Measurements from ENCODE around the gene MITD1. TPM values are rescaled to one million over a fixed set of nuclear protein-coding genes. Genes with fewer than 3 reads are reported as not detected.

Gene MITD1
- total and polyA plus RNA-seq, 2 of the 13 experiments (the other 11 are each of a cell fraction or from before 2014, with no cell fraction given) = 17.8 to 43.7 TPM

DNA sequence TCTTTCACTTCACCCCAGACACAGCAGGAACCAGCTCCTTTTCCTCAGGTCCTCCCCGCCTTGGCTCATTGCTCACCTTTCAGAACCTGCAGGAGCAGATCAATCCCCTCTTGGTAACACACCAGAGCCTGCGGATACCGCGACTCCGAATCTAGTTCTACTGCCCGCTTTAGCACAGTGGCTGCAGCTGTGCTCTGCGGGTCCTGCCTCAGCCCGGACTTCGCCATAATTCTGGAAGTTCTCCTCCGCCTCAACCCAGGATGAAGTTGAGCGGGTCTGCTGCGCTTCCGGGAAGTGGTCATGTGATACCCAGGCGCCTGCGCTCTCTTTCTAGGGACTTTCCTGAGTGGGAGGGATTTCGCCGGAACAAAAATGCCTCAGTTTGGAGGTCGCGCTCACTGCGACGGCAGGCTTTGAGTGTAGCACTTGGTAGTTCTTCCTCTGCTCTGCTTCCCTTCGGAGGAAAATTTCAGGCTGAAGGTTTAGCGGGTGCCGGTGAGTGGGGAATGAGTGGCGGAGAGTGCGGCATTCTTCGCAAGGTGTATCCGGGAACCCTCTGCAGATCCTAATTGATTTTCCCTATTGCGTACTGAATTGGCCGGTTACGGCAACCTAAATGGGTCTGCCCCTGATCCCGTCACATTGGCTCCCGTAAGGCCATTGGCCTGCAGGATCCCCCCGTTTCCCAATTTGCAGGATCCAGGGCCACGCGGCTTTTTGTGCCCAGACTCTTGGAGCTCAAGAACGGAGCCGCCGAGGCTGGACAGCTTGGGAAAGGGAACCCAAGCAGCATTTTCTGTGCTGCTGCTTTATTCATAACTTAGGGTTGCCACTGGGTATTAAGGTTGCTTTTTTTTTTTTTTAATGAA, at the start of gene MITD1, which contains the start of gene MRPL30 (continued):
- TF ChIP-seq HOXA7 (CRISPR knock-in tag; IDR thresholded peaks at IDR 0.05) = no peak
- TF ChIP-seq, protein P1, sequence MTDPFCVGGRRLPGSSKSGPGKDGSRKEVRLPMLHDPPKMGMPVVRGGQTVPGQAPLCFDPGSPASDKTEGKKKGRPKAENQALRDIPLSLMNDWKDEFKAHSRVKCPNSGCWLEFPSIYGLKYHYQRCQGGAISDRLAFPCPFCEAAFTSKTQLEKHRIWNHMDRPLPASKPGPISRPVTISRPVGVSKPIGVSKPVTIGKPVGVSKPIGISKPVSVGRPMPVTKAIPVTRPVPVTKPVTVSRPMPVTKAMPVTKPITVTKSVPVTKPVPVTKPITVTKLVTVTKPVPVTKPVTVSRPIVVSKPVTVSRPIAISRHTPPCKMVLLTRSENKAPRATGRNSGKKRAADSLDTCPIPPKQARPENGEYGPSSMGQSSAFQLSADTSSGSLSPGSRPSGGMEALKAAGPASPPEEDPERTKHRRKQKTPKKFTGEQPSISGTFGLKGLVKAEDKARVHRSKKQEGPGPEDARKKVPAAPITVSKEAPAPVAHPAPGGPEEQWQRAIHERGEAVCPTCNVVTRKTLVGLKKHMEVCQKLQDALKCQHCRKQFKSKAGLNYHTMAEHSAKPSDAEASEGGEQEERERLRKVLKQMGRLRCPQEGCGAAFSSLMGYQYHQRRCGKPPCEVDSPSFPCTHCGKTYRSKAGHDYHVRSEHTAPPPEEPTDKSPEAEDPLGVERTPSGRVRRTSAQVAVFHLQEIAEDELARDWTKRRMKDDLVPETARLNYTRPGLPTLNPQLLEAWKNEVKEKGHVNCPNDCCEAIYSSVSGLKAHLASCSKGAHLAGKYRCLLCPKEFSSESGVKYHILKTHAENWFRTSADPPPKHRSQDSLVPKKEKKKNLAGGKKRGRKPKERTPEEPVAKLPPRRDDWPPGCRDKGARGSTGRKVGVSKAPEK (CRISPR knock-in tag; IDR thresholded peaks at IDR 0.05; ENCODE audit: borderline replicate concordance) = peak; percentile 90; the same call in 1 of the 2 replicates
- no peak for TF ChIP-seq CENPT (CRISPR knock-in tag; IDR thresholded peaks at IDR 0.05; ENCODE audit: low read depth)
- peak; percentile 86; the same call in 1 of the 2 replicates for TF ChIP-seq ZNF20 (CRISPR knock-in tag; IDR thresholded peaks at IDR 0.05)

- Histone ChIP-seq H3K9ac (ENCODE audit: insufficient read depth, low read depth, low read length) (no peak overlapping the region), H3K4me1 (ENCODE audit: insufficient read depth, low read length) (no peaks in the 10 kb centered on the region), H2AFZ (ENCODE audit: low read length) (no peak overlapping the region), H3K27ac (ENCODE audit: extremely low read length, insufficient read depth, low read length) (no peak overlapping the region), H3K79me2 (ENCODE audit: insufficient read depth, low read length) (no peaks in the 10 kb centered on the region), H3K27me3 (ENCODE audit: control insufficient read depth in 1 of 2, insufficient read depth in 2 of 2, low read length in 2 of 2) (no peaks in the 10 kb centered on the region), H3K9me3 (ENCODE audit: low read length) (no peaks in the 10 kb centered on the region), H3K4me2 (ENCODE audit: low read depth, low read length) (no peak overlapping the region), H4K20me1 (ENCODE audit: insufficient read depth, low read length) (no peaks in the 10 kb centered on the region), H3K36me3 (replicated peaks in 1 of 2; ENCODE audit: control insufficient read depth in 1 of 2, insufficient read depth in 2 of 2, low read length in 2 of 2) (no peaks in the 10 kb centered on the region), H3K4me3 (replicated peaks in 1 of 3; ENCODE audit: insufficient read depth in 1 of 3, low read depth in 2 of 3, low read length in 3 of 3) (no peak overlapping the region)
- in situ Hi-C loops (cut with HindIII; ENCODE audit: extremely low pct_ligation_motif_present, low pct_unique_long_range_greater_than_20kb) (no loop called here), intact Hi-C loops (cut with micrococcal nuclease; ENCODE audit: unreplicated experiment) (no loop called here)
- FAIRE-seq (no peak), ATAC-seq (no peak), DNase-seq (ENCODE audit: low spot score) (no peak)
- 68% methylated on average over 4 of the region's 4 CpGs for WGBS (ENCODE audit: low lambda C conversion rate)
- no TSS peak for BruUV-seq (replicated peaks)
- TF ChIP-seq ZSCAN20 (CRISPR knock-in tag; IDR thresholded peaks at IDR 0.05; ENCODE audit: borderline replicate concordance) (no peak), GMEB1 (CRISPR knock-in tag; IDR thresholded peaks at IDR 0.05; ENCODE audit: borderline replicate concordance) (no peak), MLXIP (CRISPR knock-in tag; IDR thresholded peaks at IDR 0.05; ENCODE audit: borderline replicate concordance) (no peak), ZNF121 (CRISPR knock-in tag; IDR thresholded peaks at IDR 0.05) (no peak), ZNF772 (CRISPR knock-in tag; IDR thresholded peaks at IDR 0.05) (no peak), ZNF713 (CRISPR knock-in tag; IDR thresholded peaks at IDR 0.05) (no peak)
- TF ChIP-seq, protein P2, sequence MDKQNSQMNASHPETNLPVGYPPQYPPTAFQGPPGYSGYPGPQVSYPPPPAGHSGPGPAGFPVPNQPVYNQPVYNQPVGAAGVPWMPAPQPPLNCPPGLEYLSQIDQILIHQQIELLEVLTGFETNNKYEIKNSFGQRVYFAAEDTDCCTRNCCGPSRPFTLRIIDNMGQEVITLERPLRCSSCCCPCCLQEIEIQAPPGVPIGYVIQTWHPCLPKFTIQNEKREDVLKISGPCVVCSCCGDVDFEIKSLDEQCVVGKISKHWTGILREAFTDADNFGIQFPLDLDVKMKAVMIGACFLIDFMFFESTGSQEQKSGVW (CRISPR knock-in tag; IDR thresholded peaks at IDR 0.05; ENCODE audit: borderline replicate concordance) = no peak
- CTCF ChIA-PET (ENCODE audit: low intra/inter-chr PET ratio, low total read pairs) = no interaction called here
- POLR2A ChIA-PET = no interaction called here
Observed at GRCh38 chr2:99217929-99218501, 37.2 kb upstream of the MITD1 start.

Data from HepG2 (cell line).